ENCODE results near the gene PNCK.

Gene PNCK

GRCh38 chrX:153640045-153640686 lies 33.4 kb downstream of the PNCK start:
- no peaks in the 10 kb centered on the region for H3K79me1 ChIP-seq (ENCODE audit: low read length)
- no CpG with 5 or more reads among the region's 23 CpGs for WGBS (ENCODE audit: extremely low coverage, insufficient coverage, low lambda C conversion rate)

GRCh38 chrX:153639177-153640044 lies 34.2 kb downstream of the PNCK start:
- Histone ChIP-seq H3K4me3 (ENCODE audit: low read length) (no peak overlapping the region), H3K4me2 (ENCODE audit: low read length) (no peak overlapping the region), H2BK5ac (ENCODE audit: low read length) (no peak overlapping the region), H3K79me1 (ENCODE audit: low read length) (no peaks in the 10 kb centered on the region), H3K23ac (ENCODE audit: low read length) (no peak overlapping the region), H3K56ac (ENCODE audit: low read length) (no peak overlapping the region), H2AK5ac (ENCODE audit: low read length) (no peak overlapping the region), H2BK15ac (replicated peaks; ENCODE audit: low read depth) (no peak overlapping the region), H4K8ac (ENCODE audit: low read depth, low read length) (no peak overlapping the region), H3K4ac (ENCODE audit: low read depth, low read length) (no peak overlapping the region), H3K79me2 (ENCODE audit: control insufficient read depth, insufficient read depth, low read length) (no peaks in the 10 kb centered on the region), H3K36me3 (ENCODE audit: control insufficient read depth, insufficient read depth, low read length) (no peaks in the 10 kb centered on the region), H3K18ac (ENCODE audit: low read length) (no peak overlapping the region), H3K27ac (ENCODE audit: low read depth, low read length) (no peak overlapping the region), H2BK120ac (ENCODE audit: low read depth, low read length) (no peak overlapping the region), H3K9ac (ENCODE audit: low read length) (no peak overlapping the region), H3K4me1 (ENCODE audit: control insufficient read depth, low read depth, low read length) (no peaks in the 10 kb centered on the region), H3K27me3 (ENCODE audit: insufficient read depth, low read length, poor library complexity) (peaks cover 11% of the 10 kb centered on the region), H4K5ac (ENCODE audit: low read length) (no peak overlapping the region)
- no CpG with 5 or more reads among the region's 28 CpGs for WGBS (ENCODE audit: extremely low coverage, insufficient coverage, low lambda C conversion rate)
- no peak for DNase-seq

More at GRCh38 chrX:153640045-153640686, 33.4 kb downstream of the PNCK start:
- Histone ChIP-seq H3K79me2 (ENCODE audit: control insufficient read depth, insufficient read depth, low read length) (no peaks in the 10 kb centered on the region), H3K23ac (ENCODE audit: low read length) (no peak overlapping the region), H3K36me3 (ENCODE audit: control insufficient read depth, insufficient read depth, low read length) (no peaks in the 10 kb centered on the region), H2BK5ac (ENCODE audit: low read length) (no peak overlapping the region), H3K27me3 (ENCODE audit: insufficient read depth, low read length, poor library complexity) (peaks cover 11% of the 10 kb centered on the region), H4K5ac (ENCODE audit: low read length) (no peak overlapping the region), H4K8ac (ENCODE audit: low read depth, low read length) (no peak overlapping the region), H3K18ac (ENCODE audit: low read length) (no peak overlapping the region), H3K4me3 (ENCODE audit: low read length) (no peak overlapping the region), H3K4ac (ENCODE audit: low read depth, low read length) (no peak overlapping the region), H3K56ac (ENCODE audit: low read length) (no peak overlapping the region), H2BK120ac (ENCODE audit: low read depth, low read length) (no peak overlapping the region), H3K4me2 (ENCODE audit: low read length) (no peak overlapping the region), H2BK15ac (replicated peaks; ENCODE audit: low read depth) (no peak overlapping the region), H3K4me1 (ENCODE audit: control insufficient read depth, low read depth, low read length) (no peaks in the 10 kb centered on the region), H3K27ac (ENCODE audit: low read depth, low read length) (no peak overlapping the region), H3K9ac (ENCODE audit: low read length) (no peak overlapping the region), H2AK5ac (ENCODE audit: low read length) (no peak overlapping the region)
- DNase-seq, result no peak

- no peak for DNase-seq
- no peak overlapping the region for H3K56ac ChIP-seq (ENCODE audit: low read length)
- no peak overlapping the region for H2BK15ac ChIP-seq (replicated peaks; ENCODE audit: low read depth)
- no peaks in the 10 kb centered on the region for H3K36me3 ChIP-seq (ENCODE audit: control insufficient read depth, insufficient read depth, low read length)
- H3K79me2 ChIP-seq (ENCODE audit: control insufficient read depth, insufficient read depth, low read length), result no peaks in the 10 kb centered on the region
- H3K4ac ChIP-seq (ENCODE audit: low read depth, low read length), result no peak overlapping the region
- no peak overlapping the region for H3K27ac ChIP-seq (ENCODE audit: low read depth, low read length)
- H3K79me1 ChIP-seq (ENCODE audit: low read length), result no peaks in the 10 kb centered on the region
- no peak overlapping the region for H4K5ac ChIP-seq (ENCODE audit: low read length)
- H3K9ac ChIP-seq (ENCODE audit: low read length), result no peak overlapping the region
- no peak overlapping the region for H3K23ac ChIP-seq (ENCODE audit: low read length)
- H2AK5ac ChIP-seq (ENCODE audit: low read length), result no peak overlapping the region
- WGBS (ENCODE audit: extremely low coverage, insufficient coverage, low lambda C conversion rate), result no CpG with 5 or more reads among the region's 20 CpGs
- H4K8ac ChIP-seq (ENCODE audit: low read depth, low read length), result no peak overlapping the region
- no peak overlapping the region for H3K18ac ChIP-seq (ENCODE audit: low read length)
- no peak overlapping the region for H3K4me3 ChIP-seq (ENCODE audit: low read length)
- no peaks in the 10 kb centered on the region for H3K4me1 ChIP-seq (ENCODE audit: control insufficient read depth, low read depth, low read length)
- no peak overlapping the region for H3K4me2 ChIP-seq (ENCODE audit: low read length)
- H2BK5ac ChIP-seq (ENCODE audit: low read length), result no peak overlapping the region
- peaks cover 8% of the 10 kb centered on the region for H3K27me3 ChIP-seq (ENCODE audit: insufficient read depth, low read length, poor library complexity)
- H2BK120ac ChIP-seq (ENCODE audit: low read depth, low read length), result no peak overlapping the region
These were observed 35.0 kb downstream of the PNCK start for GRCh38 chrX:153638436-153639176.

GRCh38 chrX:153638041-153638371 lies 35.6 kb downstream of the PNCK start:
- H2BK15ac ChIP-seq (replicated peaks; ENCODE audit: low read depth), result no peak overlapping the region
- no peak overlapping the region for H3K18ac ChIP-seq (ENCODE audit: low read length)
- H2BK120ac ChIP-seq (ENCODE audit: low read depth, low read length), result no peak overlapping the region
- H3K27me3 ChIP-seq (ENCODE audit: insufficient read depth, low read length, poor library complexity), result peaks cover 4% of the 10 kb centered on the region
- no peak overlapping the region for H3K27ac ChIP-seq (ENCODE audit: low read depth, low read length)
- H3K9ac ChIP-seq (ENCODE audit: low read length), result no peak overlapping the region
- H4K5ac ChIP-seq (ENCODE audit: low read length), result no peak overlapping the region
- H3K4me2 ChIP-seq (ENCODE audit: low read length), result no peak overlapping the region
- no peaks in the 10 kb centered on the region for H3K79me1 ChIP-seq (ENCODE audit: low read length)
- H2BK5ac ChIP-seq (ENCODE audit: low read length), result no peak overlapping the region
- H3K36me3 ChIP-seq (ENCODE audit: control insufficient read depth, insufficient read depth, low read length), result no peaks in the 10 kb centered on the region
- no peak overlapping the region for H3K56ac ChIP-seq (ENCODE audit: low read length)
- DNase-seq, result no peak
- H3K23ac ChIP-seq (ENCODE audit: low read length), result no peak overlapping the region
- WGBS (ENCODE audit: extremely low coverage, insufficient coverage, low lambda C conversion rate), result no CpG with 5 or more reads among the region's 6 CpGs
- no peak overlapping the region for H2AK5ac ChIP-seq (ENCODE audit: low read length)
- no peak overlapping the region for H4K8ac ChIP-seq (ENCODE audit: low read depth, low read length)
- H3K4me1 ChIP-seq (ENCODE audit: control insufficient read depth, low read depth, low read length), result no peaks in the 10 kb centered on the region
- H3K4ac ChIP-seq (ENCODE audit: low read depth, low read length), result no peak overlapping the region
- H3K4me3 ChIP-seq (ENCODE audit: low read length), result no peak overlapping the region
- no peaks in the 10 kb centered on the region for H3K79me2 ChIP-seq (ENCODE audit: control insufficient read depth, insufficient read depth, low read length)

- Histone ChIP-seq H3K27ac (ENCODE audit: low read depth, low read length) (no peak overlapping the region), H3K4me3 (ENCODE audit: low read length) (no peak overlapping the region), H3K4ac (ENCODE audit: low read depth, low read length) (no peak overlapping the region), H3K27me3 (ENCODE audit: insufficient read depth, low read length, poor library complexity) (no peaks in the 10 kb centered on the region), H3K4me1 (ENCODE audit: control insufficient read depth, low read depth, low read length) (no peaks in the 10 kb centered on the region), H3K36me3 (ENCODE audit: control insufficient read depth, insufficient read depth, low read length) (no peaks in the 10 kb centered on the region), H3K9ac (ENCODE audit: low read length) (no peak overlapping the region), H2AK5ac (ENCODE audit: low read length) (no peak overlapping the region), H2BK5ac (ENCODE audit: low read length) (no peak overlapping the region), H3K23ac (ENCODE audit: low read length) (no peak overlapping the region), H3K79me1 (ENCODE audit: low read length) (no peaks in the 10 kb centered on the region), H4K5ac (ENCODE audit: low read length) (no peak overlapping the region), H3K18ac (ENCODE audit: low read length) (no peak overlapping the region), H2BK120ac (ENCODE audit: low read depth, low read length) (no peak overlapping the region), H3K56ac (ENCODE audit: low read length) (no peak overlapping the region), H3K4me2 (ENCODE audit: low read length) (no peak overlapping the region), H4K8ac (ENCODE audit: low read depth, low read length) (no peak overlapping the region), H3K79me2 (ENCODE audit: control insufficient read depth, insufficient read depth, low read length) (no peaks in the 10 kb centered on the region), H2BK15ac (replicated peaks; ENCODE audit: low read depth) (no peak overlapping the region)
- no CpG with 5 or more reads among the region's 27 CpGs for WGBS (ENCODE audit: extremely low coverage, insufficient coverage, low lambda C conversion rate)
- DNase-seq, result no peak
These were observed 36.2 kb downstream of the PNCK start for GRCh38 chrX:153637121-153638040.
